Panc1 (cell line): Measurements from ENCODE around the gene NUF2.

Experiments
- CTCF ChIP-seq: fragments of 450-650 bp; IDR thresholded peaks from 2 replicates; pipeline ENCODE4 v1.5.1; 2017; ENCODE audit warnings: mild to moderate bottlenecking
- POLR2AphosphoS5 ChIP-seq: IDR thresholded peaks from 2 replicates; pipeline ENCODE4 v1.6.1; 2012; ENCODE audit warnings: mild to moderate bottlenecking, low read depth, low read length, moderate library complexity
- SIN3A ChIP-seq: IDR thresholded peaks from 2 replicates; pipeline ENCODE4 v1.6.1; 2012; ENCODE audit warnings: low read depth, mild to moderate bottlenecking, low read length, moderate library complexity, borderline replicate concordance; ENCODE audit not compliant: insufficient read depth
- TCF7L2 ChIP-seq: IDR thresholded peaks from 2 replicates; pipeline ENCODE4 v1.6.1; 2011; ENCODE audit warnings: mild to moderate bottlenecking, low read depth, low read length, inconsistent platforms

DNA sequence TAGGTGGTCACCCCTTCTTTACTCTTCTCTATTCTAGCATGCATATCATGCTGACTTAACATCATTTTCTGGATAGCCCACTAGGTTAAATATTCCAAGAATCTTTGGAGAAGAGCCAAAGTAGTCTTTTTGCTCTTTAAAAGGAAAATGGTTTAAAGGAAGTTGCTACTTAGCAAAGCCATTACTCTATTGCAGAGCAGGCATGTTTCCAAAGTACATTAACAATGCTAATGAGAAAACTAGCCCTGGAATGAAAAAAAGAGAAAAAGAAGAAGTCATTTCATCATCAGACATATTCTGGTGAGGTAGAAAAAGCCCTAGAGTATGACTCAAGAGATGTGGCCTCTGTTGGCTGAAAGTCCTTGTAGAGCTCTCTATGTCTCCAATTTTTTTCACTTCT lies 74.0 kb downstream of the NUF2 start:
- TF ChIP-seq CTCF (no peak), POLR2AphosphoS5 (no peak), SIN3A (no peak), TCF7L2 (no peak)
